BLaER1 treated with 17β-estradiol and CSF1 and Interleukin-3, amounts not matched to agents 10 nM and 100 nM (cell line): ENCODE data around the gene CYB561A3.

ENCODE experiments used
- H3K27ac ChIP-seq, 11 experiments: shearing (Covaris generic); formaldehyde crosslinking; 2 replicates each; pipeline ENCODE4 v1.8.1; 2022
- H3K27me3 ChIP-seq, 11 experiments: shearing (Covaris generic); formaldehyde crosslinking; 2 replicates each; pipeline ENCODE4 v1.8.1; 2022
- H3K36me3 ChIP-seq, 11 experiments: shearing (Covaris generic); formaldehyde crosslinking; 2 replicates each; pipeline ENCODE4 v1.8.1; 2022
- H3K4me1 ChIP-seq, 10 experiments: shearing (Covaris generic); formaldehyde crosslinking; 2 replicates each; pipeline ENCODE4 v1.8.1; 2022
- H3K4me2 ChIP-seq, 11 experiments: shearing (Covaris generic); formaldehyde crosslinking; 2 replicates each; pipeline ENCODE4 v1.8.1; 2022
- H3K4me3 ChIP-seq, 10 experiments: shearing (Covaris generic); formaldehyde crosslinking; 2 replicates each; pipeline ENCODE4 v1.8.1; 2022
- H3K9ac ChIP-seq, 11 experiments: shearing (Covaris generic); formaldehyde crosslinking; 2 replicates each; pipeline ENCODE4 v1.8.1; 2022
- H3K9me3 ChIP-seq, 11 experiments: shearing (Covaris generic); formaldehyde crosslinking; replicated peaks in 1 of 11; 2 replicates each; pipeline ENCODE4 v1.8.1; 2022
- H4K20me1 ChIP-seq, 11 experiments: shearing (Covaris generic); formaldehyde crosslinking; 2 replicates each; pipeline ENCODE4 v1.8.1; 2022
- Cebpa-rat ChIP-seq, 11 experiments: shearing (Covaris generic); IDR thresholded peaks; 2 replicates each; pipeline ENCODE4 v1.8.1; 2022

The CYB561A3 gene

GRCh38 chr11:61375761-61376108, 14.1 kb upstream of the CYB561A3 start:
- H3K4me2 ChIP-seq = no peak overlapping the region
- no peak overlapping the region for H3K4me3 ChIP-seq
- H3K36me3 ChIP-seq = peaks cover 47 to 74% (median 65%) of the 10 kb centered on the region in 11 experiments
- no peak for TF ChIP-seq Cebpa-rat (IDR thresholded peaks at IDR 0.05)
- H3K4me1 ChIP-seq = peaks cover 0 to 35% (median 27%) of the 10 kb centered on the region in 10 experiments; a peak in 16 of 20 replicates
- no peaks in the 10 kb centered on the region for H4K20me1 ChIP-seq
- H3K27me3 ChIP-seq = no peaks in the 10 kb centered on the region
- no peak overlapping the region for H3K27ac ChIP-seq
- no peak overlapping the region for H3K9ac ChIP-seq
- H3K9me3 ChIP-seq = peaks cover 17 to 50% (median 43%) of the 10 kb centered on the region in 11 experiments; a peak in 20 of 22 replicates

- Histone ChIP-seq H3K4me1 (peaks cover 10 to 38% (median 19%) of the 10 kb centered on the region in 10 experiments; a peak in 19 of 20 replicates), H3K36me3 (peaks cover 76 to 100% (median 91%) of the 10 kb centered on the region in 11 experiments)
Observed at GRCh38 chr11:61372659-61373420, 11.2 kb upstream of the CYB561A3 start.

GRCh38 chr11:61370349-61371005, 8.8 kb upstream of the CYB561A3 start:
- H3K4me3 ChIP-seq = no peak overlapping the region
- H3K4me1 ChIP-seq = peaks cover 10 to 37% (median 14%) of the 10 kb centered on the region in 10 experiments; a peak in 19 of 20 replicates
- TF ChIP-seq Cebpa-rat (IDR thresholded peaks at IDR 0.05) = no peak
- peak overlapping the region in 9 of 11 experiments; percentile 8 to 55 (median 33); a peak in 14 of 22 replicates for H3K4me2 ChIP-seq
- H3K9ac ChIP-seq = no peak overlapping the region
- peak overlapping the region in 6 of 11 experiments; percentile 2 to 45 (median 16); a peak in 7 of 22 replicates for H3K27ac ChIP-seq
- H4K20me1 ChIP-seq = no peaks in the 10 kb centered on the region
- peaks cover 17 to 62% (median 53%) of the 10 kb centered on the region in 11 experiments; a peak in 20 of 22 replicates for H3K9me3 ChIP-seq
- H3K27me3 ChIP-seq = no peaks in the 10 kb centered on the region
- H3K36me3 ChIP-seq = peaks cover 92 to 100% (median 99%) of the 10 kb centered on the region in 11 experiments

More at GRCh38 chr11:61372659-61373420, 11.2 kb upstream of the CYB561A3 start:
- Histone ChIP-seq H3K27ac (no peak overlapping the region), H3K27me3 (no peaks in the 10 kb centered on the region), H3K4me2 (no peak overlapping the region), H3K9ac (no peak overlapping the region), H4K20me1 (no peaks in the 10 kb centered on the region), H3K9me3 (peaks cover 17 to 64% (median 53%) of the 10 kb centered on the region in 11 experiments; a peak in 20 of 22 replicates), H3K4me3 (no peak overlapping the region)
- no peak for TF ChIP-seq Cebpa-rat (IDR thresholded peaks at IDR 0.05)

- Histone ChIP-seq H3K36me3 (peaks cover 92 to 100% (median 99%) of the 10 kb centered on the region in 11 experiments), H3K4me2 (peak overlapping the region in 9 of 11 experiments; percentile 2 to 55 (median 33); a peak in 11 of 22 replicates), H3K27me3 (no peaks in the 10 kb centered on the region), H3K4me1 (peaks cover 10 to 37% (median 14%) of the 10 kb centered on the region in 10 experiments; a peak in 19 of 20 replicates), H3K9me3 (peaks cover 13 to 53% (median 49%) of the 10 kb centered on the region in 11 experiments; a peak in 20 of 22 replicates), H4K20me1 (no peaks in the 10 kb centered on the region; a peak in 1 of 22 replicates), H3K27ac (peak overlapping the region in 8 of 11 experiments; percentile 2 to 45 (median 16); a peak in 9 of 22 replicates), H3K4me3 (no peak overlapping the region), H3K9ac (no peak overlapping the region; a peak in 1 of 22 replicates)
- no peak for TF ChIP-seq Cebpa-rat (IDR thresholded peaks at IDR 0.05)
Observed at GRCh38 chr11:61369372-61370348, 8.0 kb upstream of the CYB561A3 start.

GRCh38 chr11:61368646-61369045, 7.0 kb upstream of the CYB561A3 start:
- Histone ChIP-seq H3K4me1 (peaks cover 10 to 45% (median 19%) of the 10 kb centered on the region in 10 experiments), H3K27me3 (no peaks in the 10 kb centered on the region), H4K20me1 (peaks cover 0 to 10% (median 0%) of the 10 kb centered on the region in 11 experiments; a peak in 2 of 22 replicates), H3K36me3 (peaks cover 92 to 100% (median 99%) of the 10 kb centered on the region in 11 experiments), H3K9ac (no peak overlapping the region), H3K9me3 (peaks cover 11 to 43% (median 39%) of the 10 kb centered on the region in 11 experiments; a peak in 20 of 22 replicates), H3K27ac (peak overlapping the region in 2 of 11 experiments; percentile 4 to 30; a peak in 1 of 22 replicates), H3K4me3 (no peak overlapping the region), H3K4me2 (peak overlapping the region in 2 of 11 experiments; percentile 21 to 40; a peak in 3 of 22 replicates)
- no peak for TF ChIP-seq Cebpa-rat (IDR thresholded peaks at IDR 0.05)

GRCh38 chr11:61367406-61367805, 5.7 kb upstream of the CYB561A3 start:
- no peak for TF ChIP-seq Cebpa-rat (IDR thresholded peaks at IDR 0.05)
- Histone ChIP-seq H3K36me3 (peaks cover 87 to 93% (median 91%) of the 10 kb centered on the region in 11 experiments), H3K27ac (no peak overlapping the region), H3K9ac (no peak overlapping the region), H3K4me1 (peaks cover 22 to 55% (median 28%) of the 10 kb centered on the region in 10 experiments), H3K27me3 (no peaks in the 10 kb centered on the region), H4K20me1 (peaks cover 0 to 12% (median 0%) of the 10 kb centered on the region in 11 experiments; a peak in 2 of 22 replicates), H3K4me2 (no peak overlapping the region), H3K9me3 (peaks cover 6 to 31% (median 26%) of the 10 kb centered on the region in 11 experiments; a peak in 19 of 22 replicates), H3K4me3 (no peak overlapping the region)

- peaks cover 54 to 60% (median 58%) of the 10 kb centered on the region in 11 experiments for H3K36me3 ChIP-seq
- H3K27ac ChIP-seq = peak overlapping the region in 6 of 11 experiments; percentile 16 to 99 (median 62); a peak in 7 of 22 replicates
- no peak for TF ChIP-seq Cebpa-rat (IDR thresholded peaks at IDR 0.05)
- no peaks in the 10 kb centered on the region for H3K27me3 ChIP-seq
- no peaks in the 10 kb centered on the region for H3K9me3 ChIP-seq
- H3K4me1 ChIP-seq = peaks cover 33 to 54% (median 37%) of the 10 kb centered on the region in 10 experiments
- H3K4me3 ChIP-seq = peak overlapping the region in 3 of 10 experiments; percentile 76 to 86 (median 83); a peak in 3 of 20 replicates
- H3K4me2 ChIP-seq = peak overlapping the region in 10 of 11 experiments; percentile 85 to 98 (median 91); a peak in 18 of 22 replicates
- peak overlapping the region in 9 of 11 experiments; percentile 7 to 99 (median 95); a peak in 8 of 22 replicates for H3K9ac ChIP-seq
- H4K20me1 ChIP-seq = peaks cover 0 to 12% (median 0%) of the 10 kb centered on the region in 11 experiments; a peak in 2 of 22 replicates
Observed at GRCh38 chr11:61364012-61364675, 2.5 kb upstream of the CYB561A3 start.
